OCI-LY3 (cell line): Measurements from ENCODE around the gene HSPG2.

ENCODE experiments used
- H2AFZ ChIP-seq: fragments of 200-600, 300-600 bp; shearing (Covaris generic); 2 replicates; pipeline ENCODE4 v1.6.0; 2014; ENCODE audit warnings: antibody characterized with exemption, low read depth, low read length
- H3K27ac ChIP-seq: fragments of 200-600, 300-600 bp; sonication (generic); 2 replicates; pipeline ENCODE4 v1.5.1; 2014; ENCODE audit warnings: mild to moderate bottlenecking, low read length, moderate library complexity, mixed read lengths
- H3K27me3 ChIP-seq: fragments of 200-600, 300-600 bp; sonication (generic); 2 replicates; pipeline ENCODE4 v1.6.1; 2014; ENCODE audit warnings: low read depth, low read length, mixed read lengths
- H3K36me3 ChIP-seq: fragments of 200-600, 300-600 bp; sonication (generic); replicated peaks from 2 replicates; pipeline ENCODE3; 2014; ENCODE audit warnings: low read depth, low read length, mixed read lengths
- H3K4me1 ChIP-seq: fragments of 300-600, 200-600 bp; sonication (generic); 2 replicates; pipeline ENCODE4 v1.6.1; 2014; ENCODE audit warnings: low read length, mixed read lengths
- H3K4me2 ChIP-seq: fragments of 200-600, 300-600 bp; sonication (generic); 2 replicates; pipeline ENCODE4 v1.6.1; 2014; ENCODE audit warnings: low read length, mixed read lengths
- H3K4me3 ChIP-seq: fragments of 300-600, 200-600 bp; sonication (generic); 2 replicates; pipeline ENCODE4 v1.5.1; 2014; ENCODE audit warnings: antibody characterized with exemption, mild to moderate bottlenecking, low read length, moderate library complexity
- H3K79me2 ChIP-seq: fragments of 300-600, 200-600 bp; shearing (Covaris generic); 2 replicates; pipeline ENCODE4 v1.6.1; 2014; ENCODE audit warnings: mild to moderate bottlenecking, low read length, mixed read lengths
- H3K9ac ChIP-seq: fragments of 300-600, 200-600 bp; shearing (Covaris generic); 2 replicates; pipeline ENCODE4 v1.6.0; 2014; ENCODE audit warnings: mild to moderate bottlenecking, low read length, moderate library complexity
- H3K9me3 ChIP-seq: fragments of 200-600, 300-600 bp; shearing (Covaris generic); 2 replicates; pipeline ENCODE4 v1.6.1; 2014; ENCODE audit warnings: low read length, mixed read lengths; ENCODE audit not compliant: insufficient read depth
- H4K20me1 ChIP-seq: fragments of 200-600, 300-600 bp; sonication (generic); 2 replicates; pipeline ENCODE4 v1.6.1; 2016; ENCODE audit warnings: low read length, mixed read lengths; ENCODE audit not compliant: insufficient read depth
- CTCF ChIP-seq: fragments of 200-600, 300-600 bp; sonication (generic); IDR thresholded peaks from 2 replicates; pipeline ENCODE4 v1.5.1; 2014; ENCODE audit warnings: antibody characterized with exemption, low read length, low read depth
- EZH2phosphoT487 ChIP-seq: fragments of 200-600 bp; shearing (Covaris generic); IDR thresholded peaks from 2 replicates; pipeline ENCODE4 v1.6.1; 2018; ENCODE audit warnings: antibody characterized with exemption, mixed run types, low read depth

Gene HSPG2

GRCh38 chr1:21847223-21848205 is 89.6 kb downstream of the HSPG2 start:
- Histone ChIP-seq H4K20me1 (no peaks in the 10 kb centered on the region), H3K4me3 (no peak overlapping the region), H3K9ac (no peak overlapping the region), H3K27ac (no peak overlapping the region), H3K9me3 (no peaks in the 10 kb centered on the region), H3K4me2 (no peak overlapping the region), H3K27me3 (no peaks in the 10 kb centered on the region), H3K36me3 (no peaks in the 10 kb centered on the region), H3K79me2 (peaks cover 5% of the 10 kb centered on the region; the same call in 1 of the 2 replicates), H3K4me1 (peaks cover 9% of the 10 kb centered on the region), H2AFZ (no peak overlapping the region)
- no peak for TF ChIP-seq EZH2phosphoT487
- no peak for TF ChIP-seq CTCF

- no peaks in the 10 kb centered on the region for H4K20me1 ChIP-seq
- H3K36me3 ChIP-seq, result no peaks in the 10 kb centered on the region
Observed at GRCh38 chr1:21845646-21846641, 91.2 kb downstream of the HSPG2 start.

GRCh38 chr1:21843996-21844395 is 93.1 kb downstream of the HSPG2 start:
- H3K79me2 ChIP-seq, result no peaks in the 10 kb centered on the region
- no peak overlapping the region for H3K9ac ChIP-seq
- H3K27me3 ChIP-seq, result no peaks in the 10 kb centered on the region
- no peak overlapping the region for H3K4me3 ChIP-seq
- H3K36me3 ChIP-seq, result no peaks in the 10 kb centered on the region
- H4K20me1 ChIP-seq, result no peaks in the 10 kb centered on the region
- no peak overlapping the region for H3K27ac ChIP-seq
- H2AFZ ChIP-seq, result no peak overlapping the region
- no peak overlapping the region for H3K4me2 ChIP-seq
- no peaks in the 10 kb centered on the region for H3K9me3 ChIP-seq
- TF ChIP-seq CTCF (no peak), EZH2phosphoT487 (no peak)
- no peaks in the 10 kb centered on the region for H3K4me1 ChIP-seq

More at GRCh38 chr1:21845646-21846641, 91.2 kb downstream of the HSPG2 start:
- Histone ChIP-seq H3K79me2 (no peaks in the 10 kb centered on the region), H3K27ac (no peak overlapping the region), H2AFZ (no peak overlapping the region), H3K4me3 (no peak overlapping the region), H3K9me3 (no peaks in the 10 kb centered on the region), H3K9ac (no peak overlapping the region), H3K27me3 (no peaks in the 10 kb centered on the region), H3K4me1 (no peaks in the 10 kb centered on the region), H3K4me2 (no peak overlapping the region)
- TF ChIP-seq CTCF (no peak), EZH2phosphoT487 (no peak)
